Embryonic facial prominence (tissue), 1 donor: Measurements from ENCODE around the gene TMOD2.

Experiments used
- DNase-seq: peaks from one replicate; pipeline ENCODE4 v3.0.0-alpha.2; 2016; ENCODE audit errors: extremely low spot score

The TMOD2 gene

GRCh38 chr15:51818150-51818549 lies 66.8 kb downstream of the TMOD2 start:
- DNase-seq: no peak

GRCh38 chr15:51825698-51826097 lies 74.3 kb downstream of the TMOD2 start:
- no peak for DNase-seq

GRCh38 chr15:51828621-51829375 lies 77.4 kb downstream of the TMOD2 start:
- DNase-seq: no peak

- DNase-seq: peak; percentile 76
Measured at GRCh38 chr15:51829376-51830275, 78.2 kb downstream of the TMOD2 start, which contains the start of gene TMOD3. TSS of gene TMOD3 (plus strand) at chr15:51829653. CDS start at chr15:51862885, 33,232 bp downstream.

- DNase-seq: no peak
Measured at GRCh38 chr15:51830276-51830806, 78.9 kb downstream of the TMOD2 start.

GRCh38 chr15:51833772-51834171 lies 82.4 kb downstream of the TMOD2 start:
- no peak for DNase-seq

- no peak for DNase-seq
Measured at GRCh38 chr15:51837792-51838251, 86.4 kb downstream of the TMOD2 start.

- no peak for DNase-seq
Measured at GRCh38 chr15:51838270-51838669, 86.9 kb downstream of the TMOD2 start.

- no peak for DNase-seq
Measured at GRCh38 chr15:51840692-51841091, 89.3 kb downstream of the TMOD2 start.

- DNase-seq: no peak
Measured at GRCh38 chr15:51841406-51842040, 90.1 kb downstream of the TMOD2 start.

GRCh38 chr15:51842265-51842664 lies 90.9 kb downstream of the TMOD2 start:
- DNase-seq: no peak

- DNase-seq: no peak
Measured at GRCh38 chr15:51842852-51843737, 91.7 kb downstream of the TMOD2 start.

GRCh38 chr15:51844747-51845426 lies 93.5 kb downstream of the TMOD2 start:
- no peak for DNase-seq

GRCh38 chr15:51846066-51846462 lies 94.7 kb downstream of the TMOD2 start:
- DNase-seq: no peak

GRCh38 chr15:51846463-51847230 lies 95.2 kb downstream of the TMOD2 start:
- no peak for DNase-seq

- DNase-seq: no peak
Measured at GRCh38 chr15:51848811-51849210, 97.4 kb downstream of the TMOD2 start.

- no peak for DNase-seq
Measured at GRCh38 chr15:51849860-51850259, 98.5 kb downstream of the TMOD2 start.

GRCh38 chr15:51853998-51854397 lies 102.6 kb downstream of the TMOD2 start:
- DNase-seq: no peak

GRCh38 chr15:51855612-51856011 lies 104.2 kb downstream of the TMOD2 start:
- DNase-seq: no peak
